ENCODE measurements around the gene PSIP1.
"Not testable (repeated sequence)": the region's sequence is repeated elsewhere in the genome, so short reads cannot be mapped to it uniquely, and the experiment has no call there.

The PSIP1 gene

GRCh38 chr9:15501803-15502202 lies 9.0 kb downstream of the PSIP1 start:
- DNase-seq, result no peak

- DNase-seq, result peak; percentile 88
These were observed 9.6 kb downstream of the PSIP1 start for GRCh38 chr9:15501179-15501578.

- DNase-seq, result no peak
These were observed 11.6 kb downstream of the PSIP1 start for GRCh38 chr9:15499139-15499538.

- no peak for DNase-seq
These were observed 12.3 kb downstream of the PSIP1 start for GRCh38 chr9:15498246-15498995.

GRCh38 chr9:15492485-15493150 lies 18.2 kb downstream of the PSIP1 start:
- DNase-seq, result no peak

GRCh38 chr9:15491950-15492349 lies 18.8 kb downstream of the PSIP1 start:
- DNase-seq, result no peak

- no peak for DNase-seq
These were observed 24.7 kb downstream of the PSIP1 start for GRCh38 chr9:15485836-15486666.

GRCh38 chr9:15484802-15485201 lies 26.0 kb downstream of the PSIP1 start:
- no peak for DNase-seq

- DNase-seq, result no peak
These were observed 28.6 kb downstream of the PSIP1 start for GRCh38 chr9:15482146-15482545.

- DNase-seq, result no peak
These were observed 30.7 kb downstream of the PSIP1 start for GRCh38 chr9:15480028-15480427.

GRCh38 chr9:15475923-15476536 lies 34.7 kb downstream of the PSIP1 start:
- no peak for DNase-seq

GRCh38 chr9:15469862-15470261 lies 40.9 kb downstream of the PSIP1 start:
- no peak for DNase-seq

GRCh38 chr9:15469406-15469805 lies 41.4 kb downstream of the PSIP1 start:
- DNase-seq, result peak; percentile 80

GRCh38 chr9:15468145-15468544 lies 42.6 kb downstream of the PSIP1 start:
- peak; percentile 73 for DNase-seq

- no peak for DNase-seq
These were observed 49.2 kb downstream of the PSIP1 start for GRCh38 chr9:15461601-15462000.

- no peak for DNase-seq
These were observed 49.7 kb downstream of the PSIP1 start for GRCh38 chr9:15461056-15461455.

GRCh38 chr9:15453956-15454355 lies 56.8 kb downstream of the PSIP1 start:
- no peak for DNase-seq

GRCh38 chr9:15444141-15444540 lies 66.6 kb downstream of the PSIP1 start:
- DNase-seq, result no peak

- DNase-seq, result not testable (repeated sequence)
These were observed 68.5 kb downstream of the PSIP1 start for GRCh38 chr9:15442264-15442663.

GRCh38 chr9:15441841-15442240 lies 68.9 kb downstream of the PSIP1 start:
- not testable (repeated sequence) for DNase-seq

- DNase-seq, result no peak
These were observed 71.9 kb downstream of the PSIP1 start for GRCh38 chr9:15438891-15439290.

GRCh38 chr9:15433661-15434060 lies 77.1 kb downstream of the PSIP1 start:
- DNase-seq, result no peak

GRCh38 chr9:15433191-15433590 lies 77.6 kb downstream of the PSIP1 start:
- DNase-seq, result no peak

Data from NCI-H774 (cell line).